ENCODE results near the gene PTPRM.

The PTPRM gene

DNA sequence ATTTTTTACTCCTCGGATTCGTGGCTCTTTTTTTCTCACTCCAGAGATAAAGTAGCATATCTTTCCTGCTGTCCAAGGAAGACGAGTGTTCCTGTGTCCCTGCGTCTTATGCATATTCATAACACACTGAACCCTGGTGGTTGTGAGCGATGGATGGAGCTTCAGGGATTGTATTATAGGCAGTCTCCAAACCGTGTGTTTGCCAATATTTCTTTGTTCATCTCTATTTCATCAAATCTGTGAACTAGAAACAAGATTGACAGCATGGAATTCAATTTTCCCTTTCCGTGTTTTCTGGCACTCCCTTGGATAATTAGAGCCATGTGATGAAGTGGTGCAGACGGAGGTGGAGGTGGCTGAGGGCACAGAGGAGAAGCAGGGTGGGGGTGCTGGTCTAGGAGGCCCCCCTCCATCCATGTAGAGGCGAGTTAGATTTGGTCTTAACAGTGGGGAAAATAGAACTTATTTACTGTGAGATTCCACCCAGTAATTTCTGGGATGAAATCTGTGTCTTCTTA, 240.9 kb downstream of the PTPRM start:
- no peak for DNase-seq (ENCODE audit: low read depth)

DNA sequence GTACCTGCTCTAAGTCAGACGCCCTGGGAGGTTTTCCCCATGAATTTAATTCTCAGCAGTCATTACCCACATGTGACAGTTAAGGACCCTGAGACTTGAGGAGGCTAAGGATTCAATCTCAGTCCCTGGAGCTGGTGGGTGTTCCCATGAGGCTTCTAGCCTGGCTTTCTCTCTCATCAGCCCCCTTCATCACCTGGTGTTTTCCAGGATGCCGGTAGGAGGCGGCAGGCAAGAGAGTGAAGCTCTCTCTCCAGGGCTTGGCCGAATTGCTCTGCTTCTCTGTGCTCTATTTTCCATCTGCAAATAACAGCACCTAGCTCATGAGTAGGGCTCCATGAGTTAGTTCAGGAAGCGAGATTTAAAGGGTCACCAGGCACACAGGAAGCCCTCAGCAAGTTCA, 241.9 kb downstream of the PTPRM start:
- no peak for DNase-seq (ENCODE audit: low read depth)

DNA sequence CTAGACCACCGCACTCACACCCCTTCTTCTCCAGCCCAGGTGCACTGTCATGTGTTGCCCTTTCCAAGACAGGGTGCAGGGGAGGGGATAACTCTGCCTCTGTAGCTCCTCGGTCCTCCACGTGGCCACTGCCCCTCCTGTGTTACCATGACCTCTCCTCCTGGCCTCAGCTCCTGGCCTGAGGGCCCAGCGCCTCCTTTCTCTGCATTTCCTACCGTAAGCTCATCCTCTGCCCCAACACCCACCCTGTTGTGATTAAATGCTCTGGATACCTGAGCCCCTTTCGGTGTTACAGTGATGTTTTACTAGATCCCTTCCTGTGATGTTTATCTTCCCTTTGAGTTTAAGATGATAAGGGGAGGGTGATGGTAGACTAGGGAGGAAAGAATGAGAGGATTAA, 242.3 kb downstream of the PTPRM start:
- no peak for DNase-seq (ENCODE audit: low read depth)

DNA sequence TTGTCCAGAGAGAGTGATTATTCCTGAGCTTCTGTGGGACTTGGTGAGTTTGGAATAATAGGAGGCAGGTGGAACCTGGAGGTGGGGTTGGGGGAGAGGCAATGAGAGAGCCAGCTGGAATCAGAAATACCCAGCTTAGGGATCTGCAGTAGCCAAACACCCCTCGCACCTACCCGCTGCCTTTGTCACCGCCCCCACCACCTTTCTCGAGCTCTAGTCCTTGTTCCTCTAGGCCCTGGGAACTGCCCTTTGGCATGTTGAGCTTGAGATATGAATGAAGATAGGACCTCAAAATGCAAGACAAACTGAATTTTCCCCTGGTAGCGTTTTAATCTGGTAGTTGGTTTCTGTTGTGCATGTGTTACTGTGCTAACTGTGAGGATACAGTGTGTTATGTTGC, 242.9 kb downstream of the PTPRM start:
- no peak for DNase-seq (ENCODE audit: low read depth)

DNA sequence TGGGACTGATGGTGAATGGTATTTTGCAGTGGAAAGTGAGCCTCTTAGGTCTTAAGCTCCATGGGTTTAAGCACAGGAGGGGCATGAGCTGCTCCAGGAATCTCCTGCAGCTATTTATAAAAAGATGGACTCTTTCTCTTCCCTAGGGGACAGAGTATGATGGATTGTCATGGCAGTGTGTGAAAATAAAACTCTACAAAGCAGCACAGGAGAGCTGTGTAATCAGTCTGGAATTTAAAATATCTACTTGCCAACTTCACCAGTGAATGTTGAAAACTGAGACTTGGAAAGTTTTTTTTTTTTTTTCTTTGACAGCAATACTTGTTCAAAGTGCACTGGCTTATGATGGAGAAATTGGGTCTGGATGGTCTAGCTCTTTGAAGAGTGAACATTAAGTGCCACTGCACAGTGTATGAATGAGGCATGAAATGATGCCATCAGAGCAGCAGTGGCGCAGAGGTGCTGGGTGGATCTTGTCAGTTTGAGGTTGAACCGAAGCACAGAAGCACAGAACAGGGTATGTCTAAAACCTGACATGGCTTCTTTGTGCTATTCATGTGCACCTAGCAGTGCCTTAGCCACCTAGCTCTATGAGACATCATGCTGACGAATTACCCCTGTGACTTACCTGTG, 245.4 kb downstream of the PTPRM start:
- peak; percentile 84 for DNase-seq (ENCODE audit: low read depth)

DNA sequence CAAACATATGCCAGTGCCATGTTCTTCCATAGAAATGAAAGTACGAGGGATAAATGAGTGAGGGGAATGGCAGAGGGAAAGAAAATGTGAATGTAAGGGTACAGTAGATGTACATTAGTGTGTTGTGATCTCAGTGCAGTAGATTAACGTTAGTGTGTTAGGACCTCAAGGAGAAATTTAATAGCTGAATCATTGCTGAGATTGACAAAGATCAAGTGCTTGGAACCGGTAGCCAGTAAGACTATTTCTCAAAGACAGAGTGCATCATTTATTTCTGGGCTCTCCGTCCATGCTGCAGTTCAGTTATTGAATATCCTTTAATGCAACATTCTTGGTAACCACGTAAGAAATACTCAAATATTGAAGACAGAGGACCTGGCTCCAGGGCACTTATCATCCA, 246.0 kb downstream of the PTPRM start:
- DNase-seq (ENCODE audit: low read depth) = no peak

DNA sequence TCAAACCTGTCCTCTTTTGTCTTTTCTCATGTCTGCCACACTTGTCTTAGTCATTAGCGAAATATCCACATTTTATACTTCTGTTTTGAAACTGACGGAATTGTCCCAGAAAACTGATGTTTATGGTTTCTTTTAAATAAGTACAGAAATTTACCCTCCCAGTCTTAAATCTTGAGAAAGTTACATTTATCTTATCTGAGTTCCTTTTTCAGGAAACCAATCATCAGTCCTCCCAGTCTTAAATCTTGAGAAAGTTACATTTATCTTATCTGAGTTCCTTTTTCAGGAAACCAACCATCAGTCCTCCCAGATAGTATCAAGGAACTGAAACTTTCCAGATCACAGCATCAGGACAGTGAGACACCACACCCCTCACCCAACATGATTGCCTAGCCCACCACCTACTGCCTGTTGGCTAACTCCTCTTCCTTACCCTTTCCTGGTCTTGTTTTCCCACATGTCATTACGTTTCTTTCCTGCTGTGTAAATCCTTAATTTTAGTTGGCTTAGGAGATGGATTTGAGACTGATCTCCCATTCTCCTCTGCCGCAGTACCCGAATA, 247.7 kb downstream of the PTPRM start:
- DNase-seq (ENCODE audit: low read depth) = no peak

DNA sequence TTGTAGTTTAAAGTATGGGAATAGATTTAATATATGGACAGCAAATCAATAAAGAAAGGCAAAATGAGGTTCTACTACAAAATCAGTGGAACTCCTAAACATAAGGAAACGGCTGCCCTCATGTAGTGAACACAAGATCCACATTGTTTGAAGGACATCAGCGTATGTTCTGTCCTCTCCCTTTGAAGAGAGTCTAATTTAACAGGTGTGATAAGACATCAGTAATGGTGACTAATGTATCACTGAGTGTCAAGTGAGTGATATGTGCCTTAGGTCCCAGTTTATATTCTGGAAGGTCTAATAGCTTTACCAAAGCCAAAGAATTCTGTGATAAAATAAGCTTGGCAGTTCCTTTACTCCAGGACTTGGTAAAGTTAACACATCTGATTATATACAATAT, 248.7 kb downstream of the PTPRM start:
- DNase-seq (ENCODE audit: low read depth) = no peak

DNA sequence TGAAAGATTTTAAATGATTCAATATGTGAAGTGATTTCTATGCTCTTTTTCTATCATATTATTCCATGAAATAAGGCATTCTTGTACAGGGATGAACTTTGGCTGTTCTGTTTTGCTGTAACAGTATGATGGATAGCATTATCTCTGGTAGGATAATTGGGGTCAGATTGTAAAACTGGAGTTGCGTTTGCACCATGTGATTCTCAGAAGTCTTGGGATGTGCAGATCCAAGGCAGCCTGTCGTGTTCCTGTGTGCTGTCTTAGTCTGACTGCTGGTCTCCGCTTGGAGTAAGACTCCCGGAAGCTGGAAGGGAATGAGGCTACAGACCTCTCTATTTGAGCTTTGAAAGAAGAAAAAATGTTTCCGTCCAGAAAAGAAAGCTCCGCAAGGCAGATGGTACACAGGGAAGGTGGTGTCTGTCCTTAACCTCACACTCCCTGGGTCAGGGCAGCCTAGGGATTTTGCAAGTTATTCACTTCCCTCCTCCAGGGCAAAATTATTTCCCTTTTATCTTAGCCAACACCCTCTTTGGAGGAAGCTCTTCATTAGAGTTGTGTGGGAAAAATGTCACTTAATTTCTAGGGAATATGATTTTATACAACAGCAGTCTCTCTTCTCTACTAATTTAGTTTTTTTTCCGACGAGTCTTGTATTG, 250.6 kb downstream of the PTPRM start:
- peak; percentile 15 for DNase-seq (ENCODE audit: low read depth)

DNA sequence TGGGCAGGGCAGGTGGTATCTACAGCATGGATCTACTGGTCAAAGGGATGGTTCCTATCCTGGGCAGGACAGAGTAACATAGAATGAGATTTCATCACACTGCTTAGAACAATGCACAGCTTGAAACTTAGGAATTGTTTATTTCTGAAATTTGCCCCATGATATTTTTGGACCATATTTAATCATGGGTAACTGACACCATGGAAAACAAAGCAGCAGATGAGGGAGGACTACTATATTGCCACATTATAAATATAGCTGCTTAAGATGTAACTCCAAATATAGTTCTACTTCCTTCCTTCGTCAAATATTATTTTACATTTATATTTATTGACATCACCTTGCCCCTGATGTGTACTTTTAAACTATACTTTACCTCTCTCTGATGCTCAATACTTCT, 254.7 kb downstream of the PTPRM start:
- no peak for DNase-seq (ENCODE audit: low read depth)

DNA sequence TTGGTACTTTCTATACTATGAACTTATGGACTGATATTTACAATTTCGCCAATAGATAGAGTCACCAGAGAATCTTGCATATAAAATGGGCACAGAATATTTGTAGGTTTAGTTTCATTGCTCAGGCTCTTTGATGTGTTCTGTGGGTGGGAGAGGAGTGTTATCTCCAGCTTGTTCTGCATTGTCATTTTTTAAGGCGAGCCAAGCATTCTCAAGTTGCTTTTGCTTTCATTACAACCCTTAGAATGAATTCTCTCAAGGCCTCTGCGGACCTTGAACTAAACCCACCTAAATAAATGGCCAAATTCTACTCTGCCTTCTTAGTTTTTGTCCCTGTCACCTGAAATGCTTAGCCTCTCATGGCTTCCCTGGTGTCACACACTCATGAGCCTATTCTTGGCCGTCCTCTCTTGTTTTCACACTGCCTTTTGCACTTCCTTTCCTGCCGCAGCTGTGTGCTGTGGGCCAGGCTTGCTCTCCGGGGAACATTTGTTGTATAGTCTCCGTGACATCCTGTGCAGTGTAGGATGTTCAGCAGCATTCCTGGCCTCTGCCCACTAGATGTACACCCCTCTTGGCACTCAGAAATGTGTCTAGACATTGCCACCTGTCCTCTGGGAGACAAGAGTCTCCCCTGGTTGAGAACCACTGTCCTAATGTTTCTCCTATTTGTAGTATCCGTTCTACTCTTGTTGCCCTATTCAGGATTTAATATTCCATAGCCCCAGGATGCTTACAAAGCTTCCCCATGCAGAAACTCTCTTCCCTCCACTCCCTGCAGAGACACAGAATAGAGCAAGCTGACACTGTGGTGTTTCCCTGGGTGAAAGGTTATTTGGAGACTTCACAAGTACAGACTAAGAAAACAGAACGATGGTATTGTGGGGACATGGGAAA, 255.6 kb downstream of the PTPRM start:
- DNase-seq (ENCODE audit: low read depth) = no peak

DNA sequence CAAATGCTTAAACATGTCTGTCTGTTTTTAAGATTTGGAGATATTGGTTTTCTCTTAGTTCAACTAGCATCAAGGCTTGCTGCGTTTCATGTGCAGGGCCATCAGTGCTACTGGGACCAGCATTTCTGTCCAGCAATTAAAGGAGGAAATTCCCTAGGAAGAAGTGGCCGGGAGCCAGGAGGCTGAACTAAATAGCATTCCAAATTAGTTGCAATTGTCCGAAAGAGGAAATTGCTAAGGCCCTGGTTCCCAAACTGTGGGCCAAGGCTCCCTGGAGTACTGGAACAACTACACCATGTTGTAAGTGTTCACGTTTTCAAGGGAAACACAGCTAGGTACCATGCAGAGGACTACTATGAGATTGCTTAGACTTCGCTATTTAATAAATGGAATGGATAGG, 257.9 kb downstream of the PTPRM start:
- peak; percentile 5 for DNase-seq (ENCODE audit: low read depth)

DNA sequence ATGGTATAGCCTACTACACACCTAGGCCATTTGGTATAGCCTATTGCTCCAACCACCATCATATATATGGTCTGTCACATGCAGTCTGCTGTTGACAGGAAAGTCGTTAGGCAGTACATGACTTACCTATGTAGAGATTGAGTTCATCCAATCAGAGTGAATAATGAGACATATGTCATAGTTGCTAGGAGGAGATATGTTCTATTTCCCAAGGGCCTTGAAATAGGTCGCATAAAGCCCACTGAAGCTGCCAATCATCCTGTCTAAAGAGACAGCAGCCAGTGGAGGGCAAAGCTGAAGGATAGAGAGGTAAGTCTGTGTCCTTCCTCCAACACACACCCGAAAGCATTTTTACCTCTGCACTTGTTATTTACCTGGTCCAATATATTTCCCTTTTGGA, 263.4 kb downstream of the PTPRM start:
- no peak for DNase-seq (ENCODE audit: low read depth)

DNA sequence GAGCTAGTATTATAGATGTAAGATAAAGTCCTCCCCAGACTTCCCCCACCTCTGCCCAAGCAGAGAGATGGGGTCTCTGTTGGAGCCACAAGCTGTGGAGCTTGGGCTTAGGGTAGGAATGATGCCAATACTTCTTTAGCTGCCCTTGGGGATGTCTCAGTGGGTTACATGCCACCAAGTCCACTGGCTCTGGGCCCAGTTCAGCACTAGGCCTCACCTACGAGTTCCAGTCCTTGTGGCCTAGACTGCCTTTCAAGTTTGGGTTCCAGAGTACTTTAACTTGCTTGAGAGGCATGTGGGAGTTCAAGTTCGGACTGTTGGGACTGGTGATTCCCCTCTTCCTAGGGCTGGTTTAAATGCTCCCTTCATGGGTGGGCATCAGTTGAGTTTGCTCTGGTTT, 272.4 kb downstream of the PTPRM start:
- no peak for DNase-seq (ENCODE audit: low read depth)

DNA sequence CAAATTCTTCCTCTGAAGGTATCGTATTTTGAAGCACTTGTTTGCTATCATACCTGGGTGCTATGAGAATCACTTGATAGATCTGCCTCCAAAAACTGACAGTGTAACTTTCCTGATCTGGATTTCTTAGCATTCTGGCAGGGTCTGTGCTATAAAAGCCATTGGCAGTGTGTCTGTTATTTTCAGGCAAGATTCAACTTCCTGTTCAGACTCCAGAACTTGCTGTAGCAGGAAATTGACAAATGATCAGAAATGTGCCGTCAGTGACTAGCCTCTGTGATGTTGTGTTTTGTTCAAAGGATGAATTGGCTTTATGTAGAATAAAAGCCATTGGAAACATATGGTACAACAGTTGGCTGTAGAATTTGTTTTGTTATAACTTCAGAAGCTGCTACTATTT, 273.3 kb downstream of the PTPRM start:
- DNase-seq (ENCODE audit: low read depth) = no peak

DNA sequence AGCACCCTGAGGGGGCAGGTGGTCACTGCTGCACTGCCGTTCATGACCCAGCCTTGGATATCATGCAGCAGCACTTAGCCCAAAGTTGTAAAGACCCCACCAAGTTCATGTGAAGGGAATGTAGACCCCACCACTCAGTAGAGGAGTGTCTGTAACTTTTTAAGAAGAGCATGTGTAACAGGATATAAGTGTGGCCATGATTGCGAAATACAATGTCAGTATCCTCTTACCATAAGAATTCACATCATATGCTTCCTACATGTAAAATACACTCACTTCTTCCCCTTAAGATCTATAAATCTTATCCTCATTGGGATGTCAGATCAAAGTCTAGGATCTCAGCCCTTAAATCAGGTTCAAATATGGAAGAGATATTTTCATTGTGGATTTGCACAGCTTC, 276.9 kb downstream of the PTPRM start:
- no peak for DNase-seq (ENCODE audit: low read depth)

DNA sequence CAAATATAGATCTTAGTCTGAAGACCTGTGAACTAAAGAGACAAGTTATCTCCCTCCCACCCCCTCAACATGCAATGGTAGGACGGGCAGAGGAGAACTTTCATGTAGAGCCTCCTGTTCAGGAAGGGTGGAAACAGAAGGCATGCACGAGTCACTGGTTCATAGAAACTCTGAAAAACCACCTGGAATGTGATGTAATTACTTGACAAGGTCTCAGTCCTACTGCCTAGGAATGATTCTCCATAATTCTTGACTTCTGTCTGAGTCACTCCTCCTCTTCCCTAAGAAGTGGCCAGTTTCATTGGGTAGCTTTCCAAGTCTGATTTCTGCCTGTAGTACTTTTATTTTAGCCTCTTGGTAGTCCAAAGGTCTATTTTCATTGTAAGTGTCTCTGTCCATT, 277.3 kb downstream of the PTPRM start:
- no peak for DNase-seq (ENCODE audit: low read depth)

DNA sequence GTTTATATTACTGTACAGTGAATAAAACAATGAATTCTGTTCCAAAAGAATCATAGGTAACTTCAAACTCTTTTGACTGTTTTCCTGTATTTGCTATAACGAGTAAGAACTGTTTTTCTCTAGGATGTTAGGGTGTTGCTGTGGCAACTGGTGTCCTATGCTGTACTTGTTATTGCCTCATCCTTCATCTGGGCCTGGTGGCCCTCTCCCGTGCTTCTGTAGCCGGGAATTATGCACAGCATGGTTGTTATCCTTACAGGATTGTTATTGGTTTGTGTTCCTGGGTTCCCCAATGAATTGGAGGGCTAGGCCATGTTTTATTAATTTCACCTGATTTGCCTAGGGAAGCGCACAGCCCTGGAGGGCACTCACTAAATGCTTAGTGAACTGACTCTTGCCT, 279.2 kb downstream of the PTPRM start:
- no peak for DNase-seq (ENCODE audit: low read depth)

DNA sequence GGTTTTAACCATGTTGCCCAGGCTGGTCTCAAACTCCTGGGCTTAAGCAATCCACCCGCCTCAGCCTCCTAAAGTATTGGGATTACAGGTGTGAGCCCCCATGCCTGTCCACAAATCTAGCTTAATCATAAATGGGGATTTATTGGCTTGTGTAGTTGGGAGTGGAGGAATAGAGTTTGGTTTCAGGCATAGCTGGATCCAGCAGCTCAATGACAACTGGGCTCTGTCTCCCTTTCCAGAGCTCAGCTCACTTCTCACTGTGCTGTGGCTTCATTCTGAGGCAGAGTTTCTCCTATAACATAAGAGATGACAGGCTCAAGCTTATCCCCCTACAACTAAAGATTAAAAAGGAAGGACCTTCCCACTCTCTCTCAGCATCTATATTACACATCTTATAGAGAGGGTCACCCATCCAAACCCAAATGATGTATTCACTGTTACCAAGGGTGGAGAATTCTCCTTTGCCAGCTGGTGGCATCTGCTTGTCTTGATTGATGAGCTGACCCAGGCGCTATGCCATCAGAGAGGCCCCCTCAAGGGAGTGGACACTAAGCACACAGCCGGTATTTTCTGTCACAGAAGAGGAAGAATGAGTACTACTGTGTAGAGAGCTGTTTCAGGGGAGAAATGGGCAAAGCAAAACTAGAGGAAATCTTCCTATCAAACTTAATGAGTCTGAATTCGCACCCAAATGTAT, 280.4 kb downstream of the PTPRM start:
- no peak for DNase-seq (ENCODE audit: low read depth)

DNA sequence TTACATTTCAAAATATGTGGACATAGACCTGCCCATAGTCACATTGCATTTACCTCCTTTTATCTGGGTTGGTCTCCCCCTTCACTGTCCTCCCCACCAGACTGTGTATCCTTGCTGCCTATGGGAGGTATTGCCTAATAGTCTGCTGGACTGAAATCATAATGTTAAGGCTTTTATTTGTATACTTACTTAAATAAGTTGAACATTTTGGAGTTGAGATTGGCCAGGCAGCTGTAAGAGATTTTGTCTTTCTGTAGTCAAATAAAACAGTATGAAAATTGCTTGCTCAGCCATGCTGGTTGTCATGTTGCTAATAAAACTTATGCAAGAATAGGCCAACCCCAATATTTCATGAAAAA, 280.9 kb downstream of the PTPRM start:
- no peak for DNase-seq (ENCODE audit: low read depth)

DNA sequence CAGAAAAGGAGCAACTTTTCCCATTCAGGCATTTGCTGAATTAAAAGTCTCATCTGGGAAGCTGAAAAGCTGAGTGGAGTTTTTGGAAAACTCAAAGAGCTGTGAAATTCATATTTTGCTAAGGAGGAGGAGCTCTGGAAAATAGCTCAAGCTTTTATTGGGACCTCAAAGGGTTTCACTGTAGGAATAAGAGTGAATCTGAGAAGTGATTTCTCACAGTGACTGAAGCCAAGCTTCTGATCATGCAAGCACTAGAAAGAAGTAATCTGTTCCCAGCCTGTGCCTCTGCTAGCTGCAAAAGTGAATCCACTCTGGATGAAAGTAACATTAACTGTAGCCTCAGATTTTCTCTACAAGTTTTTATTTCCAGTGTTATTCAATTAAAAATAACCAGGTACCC, 283.3 kb downstream of the PTPRM start:
- no peak for DNase-seq (ENCODE audit: low read depth)

DNA sequence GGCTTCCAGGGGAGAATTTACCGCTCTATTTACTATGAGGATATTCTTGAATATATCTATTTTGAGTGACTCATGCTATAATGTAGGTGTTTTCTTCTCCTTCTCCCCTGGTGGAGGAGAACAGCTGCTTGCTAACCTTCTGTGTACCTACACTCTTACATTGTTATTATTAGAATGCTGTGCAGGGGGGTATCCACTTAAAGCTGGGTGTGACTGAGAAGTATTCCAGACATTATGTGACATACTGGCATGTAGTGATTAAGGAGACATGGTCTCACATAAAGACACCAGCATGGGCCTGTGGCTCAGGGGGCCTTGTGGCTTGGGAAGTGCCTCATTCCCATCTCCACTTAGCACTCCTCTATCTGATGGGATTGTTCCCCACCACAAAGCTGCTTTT, 287.9 kb downstream of the PTPRM start:
- DNase-seq (ENCODE audit: low read depth) = no peak

Data from GM04503 (cell line).